Osteocyte (in vitro differentiated cells): Measurements from ENCODE around the gene CADM1. TPM values are rescaled to one million over a fixed set of nuclear protein-coding genes. Genes with fewer than 3 reads are reported as not detected.

ENCODE experiments used
- DNase-seq: peaks from one replicate; pipeline ENCODE4 v3.0.0; 2021; ENCODE audit warnings: mixed read lengths; ENCODE audit not compliant: unreplicated experiment; ENCODE audit errors: extremely low spot score
- H3K27ac Mint-ChIP-seq: one replicate; pipeline ENCODE4 v1.8.0; 2021; ENCODE audit warnings: mild to moderate bottlenecking, mixed read lengths; ENCODE audit not compliant: unreplicated experiment
- H3K27me3 Mint-ChIP-seq: one replicate; pipeline ENCODE4 v1.8.0; 2021; ENCODE audit warnings: mixed read lengths; ENCODE audit not compliant: unreplicated experiment
- H3K36me3 Mint-ChIP-seq: one replicate; pipeline ENCODE4 v1.8.0; 2021; ENCODE audit warnings: mixed read lengths; ENCODE audit not compliant: unreplicated experiment
- H3K4me1 Mint-ChIP-seq: one replicate; pipeline ENCODE4 v1.8.0; 2021; ENCODE audit warnings: mixed read lengths; ENCODE audit not compliant: unreplicated experiment
- H3K4me3 Mint-ChIP-seq: one replicate; pipeline ENCODE4 v1.8.0; 2021; ENCODE audit warnings: mild to moderate bottlenecking, moderate library complexity, mixed read lengths; ENCODE audit not compliant: unreplicated experiment
- H3K9me3 Mint-ChIP-seq: one replicate; pipeline ENCODE4 v1.8.0; 2021; ENCODE audit warnings: mixed read lengths; ENCODE audit not compliant: unreplicated experiment
- CTCF ChIP-seq: fragments of 200-600 bp; sonication (generic); IDR thresholded peaks from 2 replicates; pipeline ENCODE4 v1.5.0; 2021; ENCODE audit warnings: antibody characterized with exemption, mild to moderate bottlenecking, moderate library complexity
- total RNA-seq: library from RNA; stranded (reverse); gene quantifications from 2 replicates; pipeline ENCODE4 v1.2.1, GENCODE V29; 2021

Gene CADM1
- total RNA-seq, 1 donor from 2014 or later, result 24.2 TPM

- Mint-ChIP-seq H3K36me3 (no peaks in the 10 kb centered on the region), H3K4me3 (no peak overlapping the region), H3K27me3 (peaks cover 14% of the 10 kb centered on the region), H3K4me1 (peaks cover 7% of the 10 kb centered on the region), H3K27ac (no peak overlapping the region), H3K9me3 (no peaks in the 10 kb centered on the region)
- no peak for DNase-seq
- no peak for TF ChIP-seq CTCF
Observed at GRCh38 chr11:115500547-115501501, 3.4 kb downstream of the CADM1 start.

- H3K36me3 Mint-ChIP-seq, result no peaks in the 10 kb centered on the region
- H3K4me3 Mint-ChIP-seq, result no peak overlapping the region
- TF ChIP-seq CTCF, result no peak
- H3K27me3 Mint-ChIP-seq, result peaks cover 10% of the 10 kb centered on the region
- no peaks in the 10 kb centered on the region for H3K9me3 Mint-ChIP-seq
- no peak overlapping the region for H3K27ac Mint-ChIP-seq
- peaks cover 2% of the 10 kb centered on the region for H3K4me1 Mint-ChIP-seq
- DNase-seq, result no peak
Observed at GRCh38 chr11:115499891-115500290, 4.3 kb downstream of the CADM1 start.

GRCh38 chr11:115499241-115499799, 4.9 kb downstream of the CADM1 start:
- H3K36me3 Mint-ChIP-seq, result no peaks in the 10 kb centered on the region
- no peaks in the 10 kb centered on the region for H3K4me1 Mint-ChIP-seq
- H3K27ac Mint-ChIP-seq, result no peak overlapping the region
- TF ChIP-seq CTCF, result no peak
- no peaks in the 10 kb centered on the region for H3K9me3 Mint-ChIP-seq
- H3K4me3 Mint-ChIP-seq, result no peak overlapping the region
- H3K27me3 Mint-ChIP-seq, result peaks cover 11% of the 10 kb centered on the region
- no peak for DNase-seq

- H3K4me3 Mint-ChIP-seq, result no peak overlapping the region
- TF ChIP-seq CTCF, result no peak
- peaks cover 11% of the 10 kb centered on the region for H3K27me3 Mint-ChIP-seq
- no peaks in the 10 kb centered on the region for H3K4me1 Mint-ChIP-seq
- no peak overlapping the region for H3K27ac Mint-ChIP-seq
- no peak for DNase-seq
- H3K36me3 Mint-ChIP-seq, result no peaks in the 10 kb centered on the region
- H3K9me3 Mint-ChIP-seq, result no peaks in the 10 kb centered on the region
Observed at GRCh38 chr11:115498354-115498753, 5.9 kb downstream of the CADM1 start.

- no peaks in the 10 kb centered on the region for H3K9me3 Mint-ChIP-seq
- H3K4me3 Mint-ChIP-seq, result no peak overlapping the region
- no peaks in the 10 kb centered on the region for H3K36me3 Mint-ChIP-seq
- peaks cover 13% of the 10 kb centered on the region for H3K27me3 Mint-ChIP-seq
- no peaks in the 10 kb centered on the region for H3K4me1 Mint-ChIP-seq
- no peak for DNase-seq
- no peak for TF ChIP-seq CTCF
- H3K27ac Mint-ChIP-seq, result no peak overlapping the region
Observed at GRCh38 chr11:115497303-115497702, 6.9 kb downstream of the CADM1 start.
